SK-N-SH (cell line): ENCODE measurements around the gene NRCAM.

Experiments
- CTCF ChIP-seq: fragments of 200-600 bp; sonication (generic); IDR thresholded peaks from 2 replicates; pipeline ENCODE4 v1.6.1; 2017; ENCODE audit warnings: antibody characterized with exemption, mild to moderate bottlenecking, moderate library complexity
- ELF1 ChIP-seq: IDR thresholded peaks from 2 replicates; pipeline ENCODE4 v1.4.0; 2012
- EZH2phosphoT487 ChIP-seq: fragments of 200-600 bp; sonication (generic); IDR thresholded peaks from 2 replicates; pipeline ENCODE4 v1.6.1; 2017; ENCODE audit warnings: low read depth, mixed run types, mild to moderate bottlenecking, antibody characterized with exemption, moderate library complexity, borderline replicate concordance
- FOXM1 ChIP-seq: IDR thresholded peaks from 2 replicates; pipeline ENCODE4 v1.4.0; 2012; ENCODE audit warnings: low read depth, mild to moderate bottlenecking
- JUND ChIP-seq: IDR thresholded peaks from 2 replicates; pipeline ENCODE4 v1.4.0; 2012
- MAX ChIP-seq: IDR thresholded peaks from 2 replicates; pipeline ENCODE4 v1.4.0; 2012; ENCODE audit warnings: low read depth
- POLR2AphosphoS5 ChIP-seq: IDR thresholded peaks from 2 replicates; pipeline ENCODE4 v1.6.1; 2012; ENCODE audit warnings: low read depth, low read length
- REST ChIP-seq: IDR thresholded peaks from 2 replicates; pipeline ENCODE4 v1.6.1; 2012; ENCODE audit warnings: mild to moderate bottlenecking, low read depth, low read length, moderate library complexity
- TCF12 ChIP-seq: IDR thresholded peaks from 2 replicates; pipeline ENCODE4 v1.4.0; 2012
- USF1 ChIP-seq: IDR thresholded peaks from 2 replicates; pipeline ENCODE4 v1.4.0; 2012; ENCODE audit warnings: low read depth, borderline replicate concordance
- YY1 ChIP-seq: IDR thresholded peaks from 2 replicates; pipeline ENCODE4 v1.4.0; 2012; ENCODE audit warnings: low read depth, mild to moderate bottlenecking
- TF ChIP-seq, protein P1 (sequence below): fragments of 150-350 bp; IDR thresholded peaks from 2 replicates; pipeline ENCODE4 v1.6.1; 2017; ENCODE audit warnings: antibody characterized with exemption, low read length, low read depth, borderline replicate concordance
- TF ChIP-seq, protein P2 (sequence below): IDR thresholded peaks from 2 replicates; pipeline ENCODE4 v1.4.0; 2012; ENCODE audit warnings: low read depth, borderline replicate concordance

DNA sequence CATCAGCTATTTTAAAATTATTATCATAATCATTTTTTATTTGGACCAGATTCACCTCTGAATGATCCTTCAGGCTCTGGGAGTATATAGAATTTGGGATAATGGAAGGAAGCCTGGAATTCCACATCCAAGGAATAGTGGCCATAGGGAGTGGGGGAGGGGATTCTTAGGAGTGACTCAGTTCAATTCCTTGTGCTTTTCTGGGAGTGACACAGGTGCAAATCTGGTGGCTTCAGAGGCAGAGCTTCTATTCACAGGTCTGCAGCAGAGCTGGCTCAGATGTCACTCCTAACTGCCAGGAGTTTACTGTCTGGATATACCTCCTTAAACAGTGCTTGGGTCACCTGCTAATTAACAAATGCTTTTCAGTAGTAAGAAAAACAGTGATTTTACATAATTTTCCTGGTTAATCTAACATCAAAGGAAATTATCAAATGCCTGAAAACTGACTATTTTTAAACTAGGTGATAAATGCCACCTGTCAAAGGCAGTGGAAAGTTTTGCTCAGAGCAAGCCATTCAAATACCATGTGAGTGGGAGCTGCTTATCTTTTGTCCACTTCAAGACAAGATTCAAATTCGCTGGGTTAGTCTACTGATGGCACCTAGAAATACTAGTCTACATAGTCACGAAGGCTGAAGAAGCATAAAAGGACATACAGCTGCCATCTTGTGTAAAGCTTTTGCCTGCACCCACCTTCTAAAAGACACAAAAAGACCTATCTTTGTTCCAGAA is 219.4 kb downstream of the NRCAM start:
- no peak for TF ChIP-seq REST
- no peak for TF ChIP-seq EZH2phosphoT487
- TF ChIP-seq, protein P1, sequence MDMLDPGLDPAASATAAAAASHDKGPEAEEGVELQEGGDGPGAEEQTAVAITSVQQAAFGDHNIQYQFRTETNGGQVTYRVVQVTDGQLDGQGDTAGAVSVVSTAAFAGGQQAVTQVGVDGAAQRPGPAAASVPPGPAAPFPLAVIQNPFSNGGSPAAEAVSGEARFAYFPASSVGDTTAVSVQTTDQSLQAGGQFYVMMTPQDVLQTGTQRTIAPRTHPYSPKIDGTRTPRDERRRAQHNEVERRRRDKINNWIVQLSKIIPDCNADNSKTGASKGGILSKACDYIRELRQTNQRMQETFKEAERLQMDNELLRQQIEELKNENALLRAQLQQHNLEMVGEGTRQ, result no peak
- no peak for TF ChIP-seq POLR2AphosphoS5
- no peak for TF ChIP-seq CTCF
- TF ChIP-seq FOXM1, result no peak
- no peak for TF ChIP-seq JUND
- TF ChIP-seq USF1, result no peak
- no peak for TF ChIP-seq YY1
- no peak for TF ChIP-seq ELF1
- TF ChIP-seq, protein P2, sequence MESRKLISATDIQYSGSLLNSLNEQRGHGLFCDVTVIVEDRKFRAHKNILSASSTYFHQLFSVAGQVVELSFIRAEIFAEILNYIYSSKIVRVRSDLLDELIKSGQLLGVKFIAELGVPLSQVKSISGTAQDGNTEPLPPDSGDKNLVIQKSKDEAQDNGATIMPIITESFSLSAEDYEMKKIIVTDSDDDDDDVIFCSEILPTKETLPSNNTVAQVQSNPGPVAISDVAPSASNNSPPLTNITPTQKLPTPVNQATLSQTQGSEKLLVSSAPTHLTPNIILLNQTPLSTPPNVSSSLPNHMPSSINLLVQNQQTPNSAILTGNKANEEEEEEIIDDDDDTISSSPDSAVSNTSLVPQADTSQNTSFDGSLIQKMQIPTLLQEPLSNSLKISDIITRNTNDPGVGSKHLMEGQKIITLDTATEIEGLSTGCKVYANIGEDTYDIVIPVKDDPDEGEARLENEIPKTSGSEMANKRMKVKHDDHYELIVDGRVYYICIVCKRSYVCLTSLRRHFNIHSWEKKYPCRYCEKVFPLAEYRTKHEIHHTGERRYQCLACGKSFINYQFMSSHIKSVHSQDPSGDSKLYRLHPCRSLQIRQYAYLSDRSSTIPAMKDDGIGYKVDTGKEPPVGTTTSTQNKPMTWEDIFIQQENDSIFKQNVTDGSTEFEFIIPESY, result no peak
- no peak for TF ChIP-seq TCF12
- no peak for TF ChIP-seq MAX
